GM21367 (cell line): ENCODE results near the gene IGF2BP3.
"Not testable (repeated sequence)": the region's sequence is repeated elsewhere in the genome, so short reads cannot be mapped to it uniquely, and the experiment has no call there.

ENCODE experiments used
- ATAC-seq: cut with Tn5 transposase; IDR thresholded peaks from one replicate; pipeline ENCODE4 v1.9.1; 2021; ENCODE audit not compliant: unreplicated experiment

IGF2BP3 gene

DNA sequence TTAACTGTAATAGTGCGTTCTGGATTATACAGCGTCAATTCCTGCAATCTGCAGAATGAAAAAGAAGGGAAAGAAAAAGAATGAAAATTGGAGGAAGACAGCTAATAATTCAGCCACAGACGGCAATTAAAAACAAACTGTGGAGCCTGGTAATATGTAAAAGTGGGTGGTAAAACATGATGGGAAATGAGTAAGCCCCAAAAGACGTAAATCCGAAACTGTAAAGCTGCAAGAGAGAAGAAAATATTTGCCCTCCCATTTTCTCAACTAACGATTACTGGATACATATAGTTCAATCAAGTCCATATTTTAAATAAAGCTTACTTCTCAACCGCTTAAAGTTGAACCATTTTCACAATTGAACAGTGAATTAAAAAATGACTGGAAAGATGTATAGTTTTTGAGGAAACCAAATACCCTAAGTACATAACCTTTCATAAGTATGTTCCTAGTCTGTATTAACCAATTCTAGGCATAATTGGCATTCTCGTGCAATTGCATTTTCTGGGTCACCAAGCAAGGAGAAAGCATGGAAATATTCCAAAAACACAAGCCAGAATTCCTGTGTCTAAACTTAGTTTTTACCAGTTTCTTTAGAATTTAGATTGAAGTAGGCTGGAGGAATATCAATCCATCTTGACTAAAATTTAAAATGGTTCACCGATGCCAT, 126.3 kb downstream of the IGF2BP3 start:
- no peak for ATAC-seq

DNA sequence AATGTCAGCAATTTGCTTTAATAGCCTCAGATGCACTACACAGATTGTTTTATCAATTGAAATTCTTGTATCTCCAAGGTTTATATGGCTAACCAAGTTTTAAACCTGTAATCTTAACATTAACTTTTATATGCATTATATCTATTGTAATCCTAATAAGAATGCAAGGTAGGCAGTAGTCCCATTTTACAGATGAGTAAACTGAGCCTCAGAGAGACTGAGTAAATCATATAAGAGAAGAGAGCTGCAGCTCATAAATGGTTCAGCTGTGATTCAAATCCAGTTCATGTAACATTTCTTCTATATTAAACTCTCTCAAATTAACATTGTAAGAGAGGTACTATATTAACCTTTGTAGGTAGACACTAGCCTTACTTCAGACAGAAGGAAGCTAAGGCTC, 127.2 kb downstream of the IGF2BP3 start:
- ATAC-seq, result no peak

DNA sequence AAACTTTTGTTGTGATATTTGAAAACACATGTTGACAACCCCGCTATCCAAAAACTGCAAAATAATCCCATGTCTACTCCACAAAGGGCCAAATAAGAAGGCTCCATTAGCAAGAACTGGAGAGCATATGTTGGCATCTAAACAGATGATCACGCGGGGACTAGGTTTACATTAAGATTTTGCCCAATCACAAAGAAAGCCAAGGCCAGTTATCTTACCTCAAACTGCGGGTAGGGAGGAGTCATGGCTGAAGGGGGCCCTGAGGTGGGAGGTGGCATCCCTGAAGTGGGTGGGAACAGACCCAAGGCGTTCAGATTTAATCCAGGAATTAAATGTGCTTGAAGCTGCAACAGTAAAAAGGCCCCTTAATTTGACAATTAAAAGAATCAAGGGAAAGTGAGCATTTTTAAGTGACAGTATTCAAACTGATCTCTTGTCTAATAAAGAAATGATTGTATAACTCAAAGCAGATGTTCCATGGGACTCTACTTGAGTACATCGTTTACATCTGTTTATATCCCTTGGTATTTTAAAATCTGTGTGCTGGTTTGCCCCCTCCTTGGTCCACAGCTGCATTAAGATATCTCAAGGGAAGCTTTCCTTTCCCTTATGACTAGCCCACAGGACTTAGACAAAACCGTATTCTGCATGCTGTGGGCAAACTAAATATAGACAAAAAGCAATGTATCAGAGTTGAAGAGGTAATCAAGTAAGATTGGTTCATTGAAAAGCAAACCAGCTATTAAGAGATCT, 128.3 kb downstream of the IGF2BP3 start:
- ATAC-seq, result no peak

DNA sequence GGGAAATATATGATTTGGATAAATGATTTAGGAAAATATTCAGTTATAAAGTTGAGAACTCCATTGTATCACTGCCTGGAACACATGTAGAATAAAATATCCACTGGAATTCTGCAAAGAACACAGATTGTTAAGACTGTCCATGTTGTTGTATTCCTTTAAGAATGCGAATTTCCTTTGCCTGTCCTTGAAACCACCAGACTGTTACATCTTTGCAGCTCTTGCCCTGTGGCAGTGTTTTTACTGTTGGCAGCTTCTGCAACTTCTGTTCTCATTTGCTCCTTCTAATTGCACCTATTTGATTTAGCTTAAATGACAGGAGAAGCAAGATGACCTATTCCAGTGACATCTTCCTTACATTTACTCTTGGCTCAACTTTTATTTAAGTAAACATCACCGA, 131.4 kb downstream of the IGF2BP3 start:
- no peak for ATAC-seq

DNA sequence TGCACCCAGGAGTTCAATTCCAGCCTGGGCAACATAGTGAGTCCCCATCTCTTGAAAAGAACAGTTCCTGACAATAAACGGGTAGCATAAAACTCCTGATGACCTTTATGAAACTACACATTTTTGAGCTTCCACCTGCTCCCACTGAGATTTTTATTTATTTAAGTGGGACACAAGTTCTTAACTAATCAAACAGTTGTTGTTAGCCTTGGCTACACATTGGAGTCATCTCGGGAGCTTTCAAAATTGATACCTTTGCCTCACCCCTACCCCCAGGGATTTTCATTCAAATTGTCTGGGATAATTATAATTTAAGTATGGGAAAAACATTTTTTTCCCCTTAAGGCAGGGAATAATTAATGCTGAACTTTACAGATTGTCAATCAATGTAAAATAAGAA, 131.9 kb downstream of the IGF2BP3 start:
- no peak for ATAC-seq

DNA sequence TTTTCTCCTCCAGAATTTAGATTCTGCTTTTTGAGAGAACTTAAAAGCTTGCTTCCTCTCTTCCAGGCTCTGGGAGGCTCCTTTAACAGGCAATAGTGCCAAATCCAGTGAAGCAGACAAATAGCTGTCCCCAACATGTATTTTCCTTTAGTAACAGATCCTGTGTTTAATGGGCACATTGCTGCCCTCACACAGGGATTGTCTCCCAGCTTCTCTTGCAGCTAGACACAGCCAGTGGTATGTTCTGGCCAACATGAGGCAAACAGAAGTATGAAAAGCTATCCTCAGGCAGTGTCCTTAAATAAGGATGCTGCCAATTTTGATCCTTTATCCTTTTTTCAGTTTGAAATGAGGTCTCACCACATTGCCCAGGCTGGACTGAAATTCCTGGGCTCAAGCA, 132.9 kb downstream of the IGF2BP3 start:
- ATAC-seq, result no peak

DNA sequence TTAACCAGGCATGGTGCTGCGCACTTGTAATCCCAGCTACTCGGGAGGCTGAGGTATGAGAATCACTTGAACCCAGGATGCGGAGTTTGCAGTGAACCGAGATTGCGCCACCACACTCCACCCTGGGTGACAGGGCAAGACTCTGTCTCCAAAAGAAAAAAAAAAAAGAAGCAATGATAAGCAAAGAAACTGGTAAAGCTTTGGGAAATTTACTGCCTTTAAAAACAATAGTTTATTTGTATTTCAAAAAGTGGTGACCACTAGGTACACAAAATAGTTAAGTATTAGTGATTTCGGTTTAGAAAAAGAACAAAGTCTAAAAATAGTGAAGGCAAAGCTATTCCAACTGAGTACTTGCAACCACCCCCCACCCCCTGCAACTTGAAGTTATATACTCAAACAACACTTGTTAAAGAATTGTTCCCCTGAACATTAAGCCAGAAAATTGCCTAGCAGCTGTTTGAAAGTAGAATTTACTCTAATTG, 133.4 kb downstream of the IGF2BP3 start:
- ATAC-seq, result no peak

DNA sequence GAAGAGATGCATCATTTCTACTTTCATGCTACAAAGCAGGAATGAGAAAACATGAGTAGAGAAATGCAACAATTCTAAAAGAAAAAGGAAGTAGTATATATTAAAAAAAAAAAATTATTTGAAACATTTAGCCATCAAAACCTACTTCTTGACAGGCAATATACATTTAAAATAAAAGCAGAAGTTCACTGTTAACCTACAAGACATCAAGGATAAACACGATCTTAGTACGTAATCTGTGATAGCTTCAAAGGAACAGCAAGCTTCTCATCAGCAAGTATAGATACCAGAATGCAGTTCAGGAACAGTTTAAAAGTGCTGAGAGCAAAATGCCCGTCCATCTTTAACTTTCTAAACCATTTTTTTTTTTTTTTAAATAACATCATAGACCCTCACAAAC, 134.2 kb downstream of the IGF2BP3 start:
- ATAC-seq, result no peak

DNA sequence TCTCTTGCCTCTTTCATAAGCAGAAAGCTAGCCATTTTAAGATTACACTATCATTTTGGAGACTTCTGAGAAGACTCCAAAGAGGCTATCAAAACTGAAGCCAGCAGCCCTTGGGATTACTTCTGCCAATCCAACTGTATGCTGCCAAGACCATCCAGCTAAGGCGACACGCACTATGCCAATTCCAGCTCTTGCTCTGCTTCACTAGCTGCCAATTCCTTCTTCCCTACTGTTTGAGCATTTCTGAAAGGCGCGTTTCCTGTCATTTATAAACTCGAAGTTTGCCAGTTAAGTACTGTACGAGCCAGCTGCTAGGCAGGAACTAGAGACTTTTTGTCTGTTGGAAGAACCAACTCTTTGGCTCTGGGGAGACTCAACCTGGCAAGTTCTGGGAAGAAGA, 134.7 kb downstream of the IGF2BP3 start:
- no peak for ATAC-seq

DNA sequence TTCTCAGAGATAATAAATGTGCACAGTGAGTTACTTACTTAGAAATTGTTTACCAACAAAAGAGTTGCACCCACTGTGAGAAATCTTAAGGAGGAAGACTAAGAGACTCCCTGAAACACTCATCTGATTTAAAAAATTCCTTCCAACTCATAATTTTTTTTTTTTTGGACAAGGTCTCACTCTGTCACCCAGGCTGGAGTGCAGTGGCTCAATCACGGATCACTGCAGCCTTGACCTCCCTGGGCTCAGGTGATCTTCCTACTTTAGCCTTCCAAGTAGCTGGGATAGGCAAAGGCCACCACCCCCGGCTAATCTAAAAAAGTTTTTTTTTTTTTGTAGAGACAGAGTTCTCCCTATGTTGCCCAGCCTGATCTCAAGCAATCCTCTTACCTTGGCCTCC, 135.2 kb downstream of the IGF2BP3 start:
- no peak for ATAC-seq

DNA sequence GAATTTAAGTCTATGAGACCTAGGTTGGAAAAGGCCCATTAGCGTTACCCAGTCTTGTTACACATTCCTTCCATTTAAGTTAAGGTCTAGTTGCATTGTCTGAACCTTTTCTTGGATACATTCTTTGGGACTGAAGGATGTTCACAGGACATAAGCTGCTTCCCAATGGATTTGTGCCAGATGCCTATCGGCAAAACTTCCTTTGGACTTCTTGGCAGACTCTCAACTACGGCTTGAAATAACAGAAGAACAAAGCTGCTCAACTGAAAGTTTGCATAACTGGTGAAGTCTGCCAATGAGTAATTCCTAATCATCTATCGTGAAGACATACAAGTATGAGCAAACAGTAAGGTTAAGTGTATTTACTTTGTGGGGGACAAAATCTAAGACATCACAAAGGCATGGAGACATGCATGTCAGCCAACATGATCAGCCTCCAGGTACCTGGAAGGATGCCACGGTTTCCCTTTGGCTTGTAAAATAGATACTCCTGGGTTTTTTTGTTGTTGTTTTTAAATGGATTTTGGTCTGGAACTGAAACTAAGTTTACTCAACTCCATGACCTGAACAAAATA, 135.7 kb downstream of the IGF2BP3 start:
- ATAC-seq, result no peak

DNA sequence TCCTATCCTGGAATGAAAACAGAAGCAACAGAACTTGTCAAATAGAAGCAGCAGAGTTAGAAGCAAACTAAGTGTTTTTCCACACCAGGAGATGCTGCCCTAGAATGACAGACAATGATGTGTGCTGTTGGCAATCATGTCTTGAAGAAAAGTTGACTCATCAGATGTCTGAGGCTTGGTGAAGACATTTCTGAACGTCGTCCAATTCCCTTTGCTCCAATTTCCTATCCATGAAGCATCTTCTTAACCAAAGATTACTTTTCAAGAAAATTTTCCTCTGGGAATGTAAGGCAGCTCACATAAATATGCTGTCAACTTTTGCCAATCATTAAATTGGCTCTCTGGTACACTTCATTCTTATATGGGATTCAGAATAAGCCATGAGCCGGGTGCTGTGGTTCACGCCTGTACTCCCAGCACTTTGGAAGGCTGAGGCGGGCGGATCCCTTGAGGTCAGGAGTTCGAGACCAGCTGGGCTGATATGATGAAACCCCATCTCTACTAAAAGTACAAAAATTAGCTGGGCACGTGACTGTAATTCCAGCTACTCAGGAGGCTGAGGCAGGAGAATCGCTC, 136.5 kb downstream of the IGF2BP3 start:
- no peak for ATAC-seq

DNA sequence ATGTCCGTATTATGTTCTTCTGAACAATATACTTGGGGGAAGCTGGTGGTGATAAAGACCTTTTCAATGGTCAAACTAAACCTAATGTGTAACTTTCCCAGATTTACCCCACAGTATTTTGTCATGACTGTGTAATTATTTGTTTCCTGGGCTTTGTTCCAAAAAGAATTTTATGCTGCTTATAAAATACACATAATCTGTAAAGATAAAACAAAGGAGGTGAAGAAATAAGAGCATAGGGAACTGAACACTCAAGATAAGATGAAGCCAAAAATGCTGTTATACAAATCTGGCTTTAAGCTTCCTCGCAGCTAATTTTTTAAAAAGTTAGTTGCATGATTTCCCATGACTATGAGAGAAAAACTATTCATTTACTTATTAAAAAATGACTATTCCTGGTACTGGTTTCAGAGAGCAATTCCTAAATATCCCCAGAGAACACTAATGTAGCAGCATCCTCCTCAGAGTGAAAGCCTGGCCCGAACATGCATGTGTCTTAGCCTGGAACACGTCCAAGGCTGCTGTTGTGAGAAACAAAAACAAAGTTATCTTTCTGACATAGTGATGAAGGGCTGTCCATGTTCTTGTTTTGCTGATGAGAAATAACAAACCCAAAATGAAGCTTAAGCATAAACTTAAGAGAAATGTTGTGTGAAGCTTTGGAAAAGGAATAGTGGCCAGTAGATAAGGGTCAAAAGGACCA, 137.2 kb downstream of the IGF2BP3 start:
- no peak for ATAC-seq

DNA sequence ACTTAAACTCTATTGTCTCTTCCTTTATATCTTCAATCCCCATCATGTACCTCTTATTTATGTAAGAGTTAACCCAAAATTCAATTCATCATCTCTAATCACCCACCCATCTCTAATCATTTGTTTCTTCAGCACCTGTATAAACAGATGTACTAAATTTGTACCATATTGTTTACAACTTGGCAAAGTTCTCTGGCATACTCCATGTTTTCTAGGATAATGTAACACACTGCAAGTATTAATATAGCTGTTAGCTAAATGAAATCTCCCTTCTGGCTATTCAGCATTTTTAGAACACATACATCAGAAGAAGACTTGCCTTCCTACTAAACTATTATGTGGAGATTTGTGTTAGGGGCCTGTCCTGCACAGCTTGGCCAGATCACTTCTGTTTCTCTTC, 138.1 kb downstream of the IGF2BP3 start:
- ATAC-seq, result no peak

DNA sequence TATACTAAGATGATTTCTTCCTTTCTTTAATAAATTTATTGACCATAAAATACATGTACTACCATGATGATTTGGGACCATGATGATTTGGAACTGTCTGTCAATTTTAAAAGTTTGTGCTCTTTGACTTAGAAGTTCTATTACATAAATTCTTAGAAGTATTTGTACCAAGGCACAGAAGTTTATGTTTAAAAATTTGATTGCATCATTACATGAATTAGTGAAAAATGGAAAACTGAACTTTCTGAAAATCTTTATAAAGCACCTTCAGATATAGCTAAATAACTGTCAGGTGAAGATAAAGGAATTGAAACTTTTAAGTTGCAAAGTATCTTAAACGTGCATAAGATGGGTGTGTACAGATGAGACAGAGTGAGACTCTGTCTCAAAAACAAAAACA, 139.2 kb downstream of the IGF2BP3 start:
- ATAC-seq, result no peak

DNA sequence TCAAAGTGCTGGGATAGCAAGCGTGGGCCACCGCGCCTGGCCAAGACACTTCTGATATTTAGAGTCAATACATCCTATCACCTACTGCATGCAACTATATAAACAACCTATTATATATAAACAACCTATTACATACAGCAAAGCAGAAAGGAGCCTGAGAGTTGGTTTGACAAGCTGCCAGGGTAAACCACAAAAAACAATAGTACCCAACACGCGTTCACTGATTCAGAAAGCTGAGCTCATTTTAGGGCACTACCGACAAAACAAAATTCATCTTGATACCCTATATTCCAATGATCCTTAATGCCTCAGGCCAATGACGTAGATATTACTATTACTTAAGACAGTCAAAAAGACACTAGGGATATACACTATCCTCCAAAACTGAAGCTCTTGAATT, 154.9 kb downstream of the IGF2BP3 start:
- no peak for ATAC-seq

DNA sequence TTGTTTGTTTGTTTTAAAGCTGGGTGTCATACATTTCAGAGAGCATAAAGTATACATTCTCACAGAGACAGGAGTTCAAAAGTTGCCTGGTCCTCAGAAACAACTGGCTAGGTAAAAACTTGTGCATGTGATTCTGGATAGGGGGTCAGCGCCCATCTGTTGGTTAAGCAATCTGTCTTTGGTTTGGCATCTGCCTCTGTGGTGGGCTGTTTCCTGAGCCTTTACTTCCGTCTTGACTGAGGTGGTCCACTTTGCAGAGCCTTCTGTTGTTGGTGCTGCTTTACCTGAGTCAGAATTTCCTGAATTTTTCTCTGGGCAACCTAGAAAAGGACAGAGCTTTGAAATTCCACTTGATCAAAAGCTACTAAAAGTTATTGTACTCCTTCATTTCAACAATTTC, 158.2 kb downstream of the IGF2BP3 start:
- ATAC-seq, result not testable (repeated sequence)

DNA sequence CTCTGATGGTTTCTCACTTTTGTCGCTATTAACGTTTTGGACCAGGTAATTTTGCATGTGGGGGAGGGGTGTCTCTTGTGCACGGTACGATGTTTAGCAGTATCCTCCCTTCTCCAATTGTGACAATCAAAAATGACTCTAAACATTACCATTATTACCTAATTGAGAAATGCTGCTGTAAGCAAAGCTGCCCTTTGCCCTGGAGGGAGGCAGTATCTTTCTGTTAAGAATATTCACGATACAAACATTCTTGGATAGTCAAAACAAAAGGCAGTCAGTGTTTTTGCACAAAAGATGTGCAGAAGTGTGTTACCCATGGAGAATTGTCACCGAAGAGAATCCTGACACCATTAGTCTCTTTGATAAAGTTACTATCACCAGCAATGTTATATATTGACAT, 161.5 kb downstream of the IGF2BP3 start:
- no peak for ATAC-seq

DNA sequence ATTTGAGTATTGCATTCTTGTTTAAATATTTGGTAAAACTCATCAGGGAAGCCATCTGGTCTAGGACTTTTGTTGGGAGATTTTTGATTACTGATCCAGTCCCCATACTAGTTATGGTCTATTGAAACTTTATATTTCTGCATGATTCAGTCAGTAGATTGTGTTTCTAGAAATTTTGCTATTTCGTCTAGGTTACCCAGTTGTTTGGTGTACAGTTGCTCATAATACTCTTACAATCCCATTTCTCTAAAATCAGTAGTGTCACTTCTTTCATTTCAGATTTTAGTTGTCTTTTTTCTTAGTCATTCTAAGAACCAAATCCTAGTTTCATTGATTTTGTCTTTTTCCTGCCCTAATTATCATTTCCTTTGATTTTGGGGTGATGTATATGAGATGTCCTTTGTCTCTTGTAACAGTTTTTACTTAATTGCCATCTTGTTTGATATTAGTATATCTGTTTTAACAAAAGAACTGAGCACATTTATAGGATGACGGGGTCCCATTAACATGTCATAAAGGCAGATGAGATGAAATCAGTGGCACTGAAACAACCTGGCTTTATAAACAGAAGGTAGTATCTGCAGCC, 163.3 kb downstream of the IGF2BP3 start:
- no peak for ATAC-seq

DNA sequence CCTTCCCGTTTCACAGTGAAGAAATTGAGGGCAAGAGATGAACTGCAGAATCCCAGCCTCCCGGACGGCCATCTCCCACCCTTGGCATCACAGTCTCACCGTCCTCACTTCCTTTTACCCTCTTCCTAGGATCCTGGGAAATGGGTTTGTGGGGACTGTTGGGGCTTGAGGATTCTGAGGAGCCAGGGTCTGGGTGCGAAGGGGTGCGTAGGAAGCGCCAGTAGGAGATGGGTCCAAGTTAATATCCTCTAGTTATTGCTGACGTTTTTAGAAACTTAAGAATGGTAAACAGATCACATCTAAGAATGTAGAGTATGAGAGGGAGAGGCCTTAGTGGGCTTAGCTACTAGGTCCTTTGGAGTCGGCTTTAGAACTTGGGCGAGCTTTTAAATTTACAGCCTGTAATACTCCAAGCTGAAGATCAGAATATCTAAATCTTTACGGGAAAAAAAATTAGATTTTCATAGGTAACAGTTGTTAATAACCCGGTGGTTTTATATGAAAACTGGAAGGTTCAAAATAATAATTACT, 170.5 kb downstream of the IGF2BP3 start:
- ATAC-seq, result no peak
